Common myeloid progenitor, CD34-positive (primary cell): ENCODE measurements around the gene GIPC2.

Experiments used
- CTCF ChIA-PET: fragments of 350-600 bp; sonication (Branson Sonifier 250); formaldehyde crosslinking; loops from one replicate; lab custom pipeline; 2021; ENCODE audit warnings: antibody characterized with exemption; lab: Charles Lee
- POLR2A ChIA-PET: fragments of 350-600 bp; sonication (Branson Sonifier 250); formaldehyde crosslinking; loops from one replicate; lab custom pipeline; 2021; ENCODE audit warnings: antibody characterized with exemption; lab: Charles Lee
- DNase-seq, 3 donors: peaks; one replicate each; pipeline versions ENCODE4 v3.0.0 to v3.0.0-alpha.2; 2013
- H3K27ac ChIP-seq, 2 experiments: 1 replicate in 1 of 2; 2 replicates in 1 of 2; pipeline ENCODE4 v1.7.0; 2013; ENCODE audit warnings: inconsistent platforms in 2 of 2, low read length in 2 of 2, mild to moderate bottlenecking in 2 of 2, low read depth in 1 of 2, moderate library complexity in 1 of 2; ENCODE audit not compliant: severe bottlenecking in 2 of 2, insufficient read depth in 1 of 2, poor library complexity in 1 of 2
- H3K27me3 ChIP-seq, 5 experiments: replicated peaks in 2 of 5; 1 replicate in 3 of 5; 2 replicates in 2 of 5; pipeline versions ENCODE4 v1.6.1 to v1.7.0; 2013; ENCODE audit warnings: low read length in 4 of 5, mild to moderate bottlenecking in 2 of 5, moderate library complexity in 2 of 5, inconsistent platforms in 1 of 5; ENCODE audit not compliant: insufficient read depth in 5 of 5, control insufficient read depth in 4 of 5
- H3K36me3 ChIP-seq, 4 experiments: 1 replicate in 2 of 4; 2 replicates in 2 of 4; pipeline versions ENCODE4 v1.6.1 to v1.7.0; 2013; ENCODE audit warnings: low read length in 3 of 4, control low read depth in 1 of 4, mild to moderate bottlenecking in 1 of 4; ENCODE audit not compliant: control insufficient read depth in 4 of 4, insufficient read depth in 4 of 4
- H3K4me1 ChIP-seq, 4 experiments: 1 replicate in 3 of 4; 2 replicates in 1 of 4; pipeline versions ENCODE4 v1.6.1 to v1.7.1; 2013; ENCODE audit warnings: low read length in 3 of 4, mild to moderate bottlenecking in 3 of 4, control low read depth in 1 of 4, inconsistent platforms in 1 of 4, moderate library complexity in 1 of 4; ENCODE audit not compliant: control insufficient read depth in 4 of 4, insufficient read depth in 4 of 4; ENCODE audit errors: control extremely low read depth in 1 of 4
- H3K4me3 ChIP-seq, 7 experiments: 1 replicate in 4 of 7; 2 replicates in 3 of 7; pipeline versions ENCODE4 v1.5.1 to v1.7.0; 2013; ENCODE audit warnings: mild to moderate bottlenecking in 7 of 7, low read length in 6 of 7, moderate library complexity in 6 of 7, inconsistent platforms in 2 of 7, low read depth in 2 of 7, control low read depth in 1 of 7; ENCODE audit not compliant: insufficient read depth in 4 of 7, control insufficient read depth in 1 of 7; ENCODE audit errors: extremely low read depth in 1 of 7
- H3K9me3 ChIP-seq, 5 experiments: 1 replicate in 4 of 5; 2 replicates in 1 of 5; pipeline versions ENCODE4 v1.6.1 to v1.7.1; 2013; ENCODE audit warnings: low read length in 4 of 5, mild to moderate bottlenecking in 2 of 5, inconsistent platforms in 1 of 5, low read depth in 1 of 5, moderate library complexity in 1 of 5; ENCODE audit not compliant: control insufficient read depth in 4 of 5, insufficient read depth in 2 of 5; ENCODE audit errors: control extremely low read depth in 1 of 5
- whole genome bisulfite sequencing: methylation state at CpG from one replicate; pipeline ENCODE4 v1.1.5; 2013; ENCODE audit not compliant: insufficient coverage; 5-methylcytosine and 5-hydroxymethylcytosine counted together

GIPC2 gene

GRCh38 chr1:78004719-78005447 lies 40.9 kb upstream of the GIPC2 start, which contains the start of gene DNAJB4:
Gene DNAJB4, plus strand, starts transcription at chr1:78004939. Its CDS starts 172 bp downstream, at chr1:78005111.
- H3K4me3 ChIP-seq, result peak within 1 kb of the TSS in 6 of 7 experiments; percentile 68 to 100 (median 88)
- CTCF ChIA-PET, result interaction anchor here (0.6 to 9.8 kb wide), 11 partner anchors 11 to 225 kb away, joined by 3 to 50 read pairs (median 3); partner anchors contain the start of gene FUBP1
- no peaks in the 10 kb centered on the region for H3K27me3 ChIP-seq
- DNase-seq, result peak; percentile 96 to 98 (median 97)
- H3K9me3 ChIP-seq, result no peaks in the 10 kb centered on the region
- peaks cover 7 to 36% (median 27%) of the 10 kb centered on the region in 4 experiments for H3K4me1 ChIP-seq
- H3K36me3 ChIP-seq, result no peaks in the 10 kb centered on the region
- POLR2A ChIA-PET, result interaction anchor here (0.8 to 3.6 kb wide), 11 partner anchors 10 to 1907 kb away, joined by 3 to 54 read pairs (median 4); partner anchors contain the start of gene FUBP1
- 0% methylated on average over 10 of the region's 12 CpGs for WGBS
- H3K27ac ChIP-seq, result peak within 1 kb of the TSS; percentile 99

GRCh38 chr1:78005448-78005722 lies 40.4 kb upstream of the GIPC2 start:
- Histone ChIP-seq H3K36me3 (no peaks in the 10 kb centered on the region), H3K4me1 (peaks cover 7 to 36% (median 27%) of the 10 kb centered on the region in 4 experiments), H3K27ac (peak overlapping the region; percentile 99), H3K4me3 (peak overlapping the region in 6 of 7 experiments; percentile 68 to 100 (median 88)), H3K9me3 (no peaks in the 10 kb centered on the region), H3K27me3 (no peaks in the 10 kb centered on the region)
- ChIA-PET POLR2A (interaction anchor here (3.6 kb wide), 1 partner anchor 26 kb away, joined by 54 read pairs; the partner anchor contains the start of gene FUBP1), CTCF (interaction anchor here (1.1 to 9.8 kb wide), 5 partner anchors 12 to 113 kb away, joined by 3 to 50 read pairs (median 3); no protein-coding TSS in a partner anchor)
- WGBS, result no CpG with 5 or more reads among the region's 1 CpG
- DNase-seq, result no peak

DNA sequence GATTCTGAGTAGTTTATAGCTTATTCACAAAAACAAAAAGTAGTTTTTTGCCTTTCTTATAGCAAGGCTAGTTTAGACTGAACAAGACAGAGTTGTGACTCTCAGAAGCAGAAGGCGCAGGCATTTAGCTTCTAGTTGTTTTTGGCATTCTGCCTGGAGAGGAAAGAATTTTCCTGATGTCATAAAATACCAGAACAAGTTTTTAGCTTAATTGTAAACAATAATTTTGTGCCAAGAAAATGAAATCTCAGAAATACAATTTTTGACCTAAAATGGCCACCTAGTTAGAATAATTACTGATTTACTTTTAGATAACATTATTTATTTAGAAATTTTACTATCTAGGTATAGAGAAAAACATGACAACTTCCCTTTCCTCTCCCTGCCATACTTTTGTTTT lies 40.0 kb upstream of the GIPC2 start:
- Histone ChIP-seq H3K27ac (peak overlapping the region; percentile 99), H3K4me1 (peaks cover 7 to 36% (median 27%) of the 10 kb centered on the region in 4 experiments), H3K4me3 (peak overlapping the region in 6 of 7 experiments; percentile 68 to 100 (median 88)), H3K36me3 (no peaks in the 10 kb centered on the region), H3K9me3 (no peaks in the 10 kb centered on the region), H3K27me3 (no peaks in the 10 kb centered on the region)
- POLR2A ChIA-PET, result interaction anchor here (3.6 kb wide), 1 partner anchor 26 kb away, joined by 54 read pairs; the partner anchor contains the start of gene FUBP1
- no CpG with 5 or more reads among the region's 1 CpG for WGBS
- DNase-seq, result peak; percentile 25 to 64 (median 62)
- CTCF ChIA-PET, result interaction anchor here (1.1 to 9.8 kb wide), 4 partner anchors 12 to 113 kb away, joined by 3 to 50 read pairs (median 8); no protein-coding TSS in a partner anchor

DNA sequence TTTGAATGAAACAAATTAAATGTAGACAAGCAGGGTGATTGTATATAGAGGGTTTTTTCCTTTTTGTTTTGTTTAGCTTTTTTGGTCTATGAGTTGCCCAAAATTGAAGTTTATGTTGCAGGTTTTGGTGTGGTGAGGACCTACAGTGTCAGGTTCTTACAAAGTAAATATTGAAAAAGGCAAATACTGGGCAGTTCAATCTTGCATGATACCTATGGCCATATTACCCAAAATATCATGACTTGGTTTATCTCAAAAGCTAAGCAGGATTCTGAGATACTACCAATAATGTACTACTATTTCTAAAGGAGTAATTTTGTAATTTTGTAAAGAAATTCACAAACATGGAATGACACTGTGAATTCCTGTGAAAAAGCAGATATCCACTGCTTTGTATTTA lies 39.2 kb upstream of the GIPC2 start:
- Histone ChIP-seq H3K27me3 (no peaks in the 10 kb centered on the region), H3K36me3 (no peaks in the 10 kb centered on the region), H3K27ac (peak overlapping the region; percentile 10 to 99), H3K4me1 (peaks cover 7 to 36% (median 27%) of the 10 kb centered on the region in 4 experiments), H3K4me3 (peak overlapping the region in 6 of 7 experiments; percentile 28 to 100 (median 88)), H3K9me3 (no peaks in the 10 kb centered on the region)
- DNase-seq, result no peak
- ChIA-PET POLR2A (interaction anchor here (3.6 kb wide), 1 partner anchor 27 kb away, joined by 54 read pairs; the partner anchor contains the start of gene FUBP1), CTCF (interaction anchor here (2.7 kb wide), 1 partner anchor 108 kb away, joined by 13 read pairs; no protein-coding TSS in a partner anchor)

DNA sequence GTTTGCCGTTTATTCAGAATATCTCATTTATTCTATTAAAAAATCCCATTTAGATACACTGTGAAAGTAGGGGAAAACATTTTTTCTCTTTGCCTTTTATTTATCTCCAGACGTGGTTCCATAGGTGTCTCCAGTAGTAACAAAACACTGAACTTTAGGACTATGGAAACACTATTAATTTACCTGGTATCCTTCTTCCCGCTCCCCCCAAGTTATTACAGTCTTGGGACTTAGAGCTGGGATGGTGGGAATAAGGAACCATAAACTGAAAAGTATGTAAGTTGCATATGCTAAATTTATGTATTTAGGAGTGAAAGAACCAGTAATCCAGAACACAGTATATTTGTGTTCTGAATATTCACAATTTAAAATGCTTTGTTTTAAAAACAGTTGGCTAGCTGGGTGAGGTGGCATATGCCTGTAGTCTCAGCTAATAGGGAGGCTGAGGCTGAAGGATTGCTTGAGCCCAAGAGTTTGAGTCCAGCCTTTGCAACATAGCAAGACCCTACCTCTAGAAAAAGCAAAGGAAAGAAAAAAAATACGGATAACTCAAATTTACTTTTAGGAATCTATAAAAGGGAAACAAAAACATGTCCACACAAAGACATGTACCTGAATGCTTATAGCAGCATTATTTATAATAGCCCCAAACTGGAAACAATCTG lies 38.0 kb upstream of the GIPC2 start:
- ChIA-PET POLR2A (interaction anchor here (0.7 kb wide), 1 partner anchor 37 kb away, joined by 4 read pairs; no protein-coding TSS in a partner anchor), CTCF (no interaction called here)
- Histone ChIP-seq H3K27ac (peak overlapping the region in 1 of 2 experiments; percentile 99), H3K36me3 (no peaks in the 10 kb centered on the region), H3K4me3 (no peak overlapping the region), H3K9me3 (no peaks in the 10 kb centered on the region), H3K4me1 (peaks cover 6 to 32% (median 27%) of the 10 kb centered on the region in 4 experiments), H3K27me3 (no peaks in the 10 kb centered on the region)
- no CpG with 5 or more reads among the region's 4 CpGs for WGBS
- no peak for DNase-seq

- no peak overlapping the region for H3K27ac ChIP-seq
- POLR2A ChIA-PET, result no interaction called here
- H3K36me3 ChIP-seq, result peaks cover 0 to 3% (median 3%) of the 10 kb centered on the region in 4 experiments
- CTCF ChIA-PET, result no interaction called here
- no peaks in the 10 kb centered on the region for H3K27me3 ChIP-seq
- 100% methylated on average over 1 of the region's 3 CpGs for WGBS
- no peak for DNase-seq
- H3K4me3 ChIP-seq, result no peak overlapping the region
- peaks cover 2 to 19% (median 14%) of the 10 kb centered on the region in 4 experiments for H3K4me1 ChIP-seq
- no peaks in the 10 kb centered on the region for H3K9me3 ChIP-seq
These were observed 36.5 kb upstream of the GIPC2 start for GRCh38 chr1:78009276-78009675.
